H4 (cell line): ENCODE measurements around the gene LIF. TPM values are rescaled to one million over a fixed set of nuclear protein-coding genes. Genes with fewer than 3 reads are reported as not detected.
"Not testable (repeated sequence)": the region's sequence is repeated elsewhere in the genome, so short reads cannot be mapped to it uniquely, and the experiment has no call there.

Experiments
- DNase-seq: peaks from one replicate; pipeline ENCODE4 v3.0.0-alpha.2; 2015; ENCODE audit warnings: low spot score
- total RNA-seq: library from RNA; depleted of rRNA; stranded (reverse); fragments of >200 nt; shearing (Covaris generic); gene quantifications from 2 replicates; pipeline ENCODE4 v1.2.3, GENCODE V29; 2014

The LIF gene
- total RNA-seq, 1 experiment from 2014 or later = 3.9 TPM

- DNase-seq = no peak
These were observed 20.2 kb downstream of the LIF start for GRCh38 chr22:30226192-30226832.

DNA sequence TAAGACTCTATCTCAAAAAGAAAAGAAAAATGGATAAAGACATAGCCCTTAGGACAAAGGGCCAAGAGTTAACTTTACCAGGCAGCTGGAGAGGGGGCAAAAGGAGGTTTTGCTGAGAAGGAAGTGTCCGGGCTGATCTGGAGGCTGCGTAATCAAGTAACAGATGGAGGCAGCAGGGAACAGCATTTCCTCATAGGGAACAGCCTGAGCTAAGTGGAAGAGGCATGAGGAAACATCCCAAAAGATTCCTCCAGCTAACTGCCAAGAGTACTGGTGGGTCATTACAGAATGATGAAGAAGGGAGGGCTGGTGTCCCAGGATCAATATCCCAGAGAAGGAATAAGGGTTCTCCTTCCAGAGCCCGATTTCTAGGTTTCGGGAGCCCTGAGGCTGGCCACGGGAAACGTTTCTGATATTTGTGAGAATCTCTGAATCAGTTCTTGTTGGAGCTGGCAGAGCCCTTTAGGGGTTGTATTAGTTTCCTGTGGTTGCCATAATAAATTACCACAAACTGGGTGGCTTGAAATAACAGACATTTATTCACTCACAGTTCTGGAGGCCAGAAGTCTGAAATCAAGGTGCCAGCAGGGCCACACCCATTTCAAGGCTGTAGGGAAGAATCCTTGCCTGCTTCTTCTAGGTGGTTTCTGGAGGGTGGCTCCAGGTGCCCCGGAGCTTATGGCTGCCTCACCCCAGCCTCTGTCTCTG, 21.2 kb downstream of the LIF start:
- no peak for DNase-seq

DNA sequence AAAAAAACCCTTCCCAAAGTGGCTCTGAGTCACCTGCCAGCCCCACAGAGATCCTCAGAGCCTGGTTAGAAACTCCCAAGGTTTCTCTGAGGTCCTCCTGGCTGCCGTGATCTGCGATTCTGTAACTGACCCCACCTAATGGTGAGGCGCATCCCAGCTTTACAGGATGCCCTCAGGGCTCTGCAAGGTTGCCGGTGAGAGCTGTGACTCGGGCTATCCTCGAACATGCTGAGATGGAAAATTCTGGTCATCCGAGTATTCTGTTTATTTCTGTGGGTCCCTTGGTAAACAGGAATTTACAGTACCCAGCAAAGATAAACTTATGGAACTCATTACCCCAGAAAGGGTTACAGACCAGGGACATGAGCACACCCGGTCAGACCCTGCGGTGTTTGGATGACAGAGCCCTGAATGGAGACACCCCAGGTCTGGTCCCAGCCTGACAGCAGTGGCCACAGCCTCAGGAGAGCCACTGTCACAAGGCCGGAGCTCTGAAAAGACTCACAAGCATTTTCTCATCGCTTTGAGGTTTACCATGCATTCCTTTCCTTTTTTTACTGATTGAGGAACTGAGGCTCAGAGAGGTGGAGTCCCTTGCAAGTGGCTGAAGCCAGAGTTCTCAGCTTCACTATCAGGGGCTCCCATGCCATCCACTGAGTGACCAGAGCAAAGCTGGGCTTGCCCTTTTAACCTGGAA, 22.2 kb downstream of the LIF start:
- DNase-seq = peak; percentile 95

DNA sequence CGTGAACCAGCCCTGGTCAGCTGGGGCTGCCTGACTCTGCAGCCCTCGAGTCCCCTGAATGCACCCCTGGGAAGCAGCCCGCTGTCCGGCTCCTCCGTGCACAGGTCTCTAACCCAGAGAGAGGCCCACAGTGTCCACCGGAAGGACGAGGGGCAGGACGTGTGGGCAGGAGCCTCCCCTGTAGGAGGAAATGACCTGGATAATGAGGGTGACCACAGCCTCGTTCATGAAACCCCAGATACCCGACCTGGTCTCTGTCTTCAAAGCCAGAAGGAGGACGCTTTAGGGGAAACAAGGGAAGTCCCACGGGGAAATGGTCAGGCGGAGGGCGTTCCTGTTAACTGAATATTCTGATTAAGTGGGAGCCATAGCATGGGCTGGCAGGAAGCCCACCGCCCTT, 23.3 kb downstream of the LIF start:
- DNase-seq = peak; percentile 43

GRCh38 chr22:30222321-30222720, 24.2 kb downstream of the LIF start:
- DNase-seq = no peak

- DNase-seq = no peak
These were observed 25.2 kb downstream of the LIF start for GRCh38 chr22:30221121-30221992.

DNA sequence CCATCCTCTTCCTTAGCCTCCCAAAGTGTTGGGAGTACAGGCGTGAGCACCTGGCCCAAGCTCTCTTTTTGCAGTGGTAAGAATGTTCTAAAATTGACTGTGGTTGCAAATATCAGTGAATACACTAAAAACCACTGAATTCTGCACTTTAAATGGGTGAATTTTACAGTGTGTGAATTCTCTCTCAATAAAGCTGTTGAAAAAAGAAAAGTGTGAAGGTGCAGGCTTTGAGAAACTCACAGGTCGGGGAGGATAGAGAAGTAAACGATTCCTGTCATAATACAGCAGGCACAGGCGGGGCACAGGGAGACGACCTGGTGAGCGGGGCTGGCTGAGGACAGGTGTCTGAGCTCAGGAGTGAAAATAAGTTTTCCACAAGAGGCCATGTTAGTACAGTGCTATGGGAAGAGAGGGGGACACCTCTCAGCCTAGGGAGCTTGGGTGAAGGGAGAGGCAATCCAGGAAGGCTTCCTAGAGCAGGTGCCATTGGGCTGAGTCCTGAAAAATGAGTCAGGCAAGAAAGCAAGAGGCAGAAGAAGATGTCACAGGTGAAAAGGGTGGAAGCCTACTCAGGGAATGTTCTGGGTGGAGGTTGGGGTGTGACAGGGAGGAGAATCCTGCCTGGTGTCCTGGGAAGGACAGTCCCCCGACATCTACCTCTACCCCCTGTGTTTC, 26.1 kb downstream of the LIF start:
- DNase-seq = no peak

DNA sequence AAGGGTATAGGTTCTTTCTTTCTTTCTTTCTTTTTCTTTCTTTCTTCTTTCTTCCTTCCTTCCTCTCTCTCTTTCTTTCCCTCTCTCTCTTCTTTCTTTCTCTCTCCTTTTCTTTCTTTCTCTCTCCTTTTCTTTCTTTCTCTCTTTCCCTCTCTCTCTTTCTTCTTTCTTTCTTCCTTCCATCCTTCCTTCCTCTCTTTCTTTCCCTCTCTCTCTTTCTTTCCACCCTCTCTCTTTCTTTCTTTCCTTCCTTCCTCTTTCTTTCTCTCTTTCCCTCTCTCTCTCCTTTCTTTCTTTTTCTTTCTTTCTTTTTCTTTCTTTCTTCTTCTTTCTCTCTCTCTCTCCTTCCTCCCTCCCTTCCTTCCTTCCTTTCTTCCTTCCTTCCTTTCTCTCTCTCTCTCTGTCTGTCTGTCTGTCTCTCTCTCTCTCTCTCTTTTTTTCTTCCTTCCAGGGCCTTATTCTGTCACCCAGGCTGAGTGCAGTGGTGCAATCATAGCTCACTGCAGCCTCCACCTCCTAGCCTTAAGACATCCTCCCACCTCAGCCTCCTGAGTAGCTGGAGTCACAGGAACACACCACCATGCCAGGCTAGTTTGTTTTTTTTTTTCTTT, 26.8 kb downstream of the LIF start:
- no peak for DNase-seq

DNA sequence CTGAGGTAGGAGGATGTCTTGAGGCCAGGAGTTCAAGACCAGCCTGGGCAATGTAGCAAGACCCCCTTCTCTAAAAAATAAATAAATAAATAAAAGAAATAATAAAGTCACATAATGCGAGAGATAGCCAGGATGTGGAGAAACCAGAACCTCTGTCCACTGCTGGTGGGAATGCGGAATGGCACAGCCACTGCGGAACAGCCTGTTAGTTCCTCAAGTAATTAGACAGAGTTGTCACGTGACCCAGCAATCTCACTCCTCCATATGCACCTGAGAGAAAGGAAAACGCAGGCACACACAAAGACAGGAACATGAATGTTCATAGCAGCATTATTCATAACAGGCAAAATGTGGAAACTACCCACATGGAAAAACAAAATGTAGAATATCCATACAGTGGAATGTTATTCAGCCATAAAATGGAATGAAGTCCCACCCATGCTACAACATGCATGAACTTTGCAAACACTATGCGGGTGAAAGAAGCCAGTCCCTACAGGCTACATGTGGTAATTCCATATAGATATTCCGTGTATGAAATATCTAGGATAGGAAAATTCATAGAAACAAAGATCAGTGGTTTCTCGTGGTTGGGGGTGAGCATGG, 27.4 kb downstream of the LIF start:
- no peak for DNase-seq

DNA sequence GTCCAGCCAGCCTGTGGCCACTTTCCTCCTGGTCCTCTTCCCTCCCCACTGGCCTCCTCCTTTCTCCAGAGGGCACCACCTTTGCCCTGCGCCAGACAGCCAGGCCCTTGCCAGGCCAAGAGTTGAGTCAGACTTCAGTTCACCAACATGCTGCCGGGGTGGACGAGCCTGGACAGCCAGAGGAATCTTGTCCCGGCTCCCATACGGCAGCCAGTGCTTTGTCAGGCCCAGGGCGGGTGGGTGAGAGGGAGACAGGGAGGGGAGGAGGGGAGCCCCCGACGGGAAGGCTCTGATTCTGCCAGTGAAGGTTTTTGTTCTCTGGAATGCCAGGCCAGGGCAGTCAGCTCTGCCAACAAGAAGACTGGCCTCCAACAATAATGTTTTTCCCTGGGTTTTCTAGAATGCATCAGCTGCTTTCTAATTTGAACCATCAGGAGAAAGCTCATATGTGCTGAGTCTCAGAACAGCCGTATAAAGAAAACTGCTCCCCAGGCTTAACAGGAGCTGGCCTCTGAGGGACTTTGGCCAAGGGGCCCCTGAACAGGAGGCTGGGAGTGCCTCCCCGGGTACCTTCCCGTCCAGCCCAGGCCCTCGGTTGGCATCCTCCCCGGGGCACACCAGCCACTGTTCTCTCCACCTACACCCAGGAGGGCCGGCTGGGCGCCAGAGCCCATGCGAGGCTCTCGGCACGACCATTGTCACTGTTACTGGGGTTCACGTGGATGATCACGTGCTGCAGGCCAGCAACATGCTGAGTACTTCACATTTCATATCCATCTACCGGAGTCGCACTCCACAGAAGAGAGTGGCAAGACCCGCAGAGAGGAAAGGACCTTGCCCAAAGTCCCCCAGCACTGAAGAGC, 28.6 kb downstream of the LIF start:
- DNase-seq = no peak

- no peak for DNase-seq
These were observed 29.8 kb downstream of the LIF start for GRCh38 chr22:30216710-30217109.

DNA sequence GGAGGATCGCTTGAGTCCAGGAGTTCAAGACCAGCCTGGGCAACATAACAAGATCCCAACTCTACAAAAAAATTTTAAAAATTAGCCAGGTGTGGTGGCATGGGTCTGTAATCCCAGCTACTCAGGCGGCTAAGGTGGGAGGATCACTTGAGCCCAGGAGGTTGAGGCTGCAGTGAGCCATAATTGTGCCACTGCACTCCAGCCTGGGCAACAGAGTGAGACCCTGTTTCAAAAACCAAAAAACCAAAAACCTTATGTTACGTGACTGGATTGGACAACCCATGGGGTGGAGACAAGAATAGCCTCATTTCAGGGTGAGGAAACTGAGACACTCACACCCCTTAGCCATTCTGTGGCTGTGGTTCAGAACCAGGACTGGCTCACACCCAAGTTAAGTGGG, 30.3 kb downstream of the LIF start:
- DNase-seq = not testable (repeated sequence)

GRCh38 chr22:30214703-30215407, 31.7 kb downstream of the LIF start:
- no peak for DNase-seq

GRCh38 chr22:30212996-30213441, 33.5 kb downstream of the LIF start:
- peak; percentile 64 for DNase-seq

DNA sequence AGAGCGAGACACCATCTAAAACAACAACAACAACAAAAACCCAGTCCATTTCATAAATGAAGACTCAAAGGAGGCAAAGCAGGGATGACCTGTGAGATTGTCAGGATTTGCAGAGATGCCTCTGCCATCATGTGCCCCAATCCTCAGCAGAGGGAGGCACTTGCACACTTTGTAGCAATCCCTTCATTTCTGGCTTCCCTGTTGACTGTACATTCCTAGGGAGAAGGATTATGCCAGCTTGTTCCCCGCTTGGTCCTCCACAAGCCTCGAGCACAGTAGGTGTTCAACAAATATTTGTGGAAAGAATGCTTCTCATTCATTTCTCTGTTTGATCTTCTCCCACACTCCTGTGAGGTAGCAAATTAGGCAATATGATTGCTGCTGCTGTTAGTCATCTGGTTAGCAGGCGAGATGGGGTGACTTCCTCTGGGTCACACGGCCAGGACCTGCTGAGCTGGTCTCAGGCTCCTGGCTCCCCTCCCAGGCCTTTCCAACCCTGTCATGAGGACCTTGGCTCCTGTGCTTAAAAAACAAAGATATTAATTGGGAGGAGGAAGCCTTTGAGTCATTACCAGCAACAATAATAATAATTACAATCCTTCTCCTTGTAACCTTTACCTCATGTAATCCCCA, 34.1 kb downstream of the LIF start:
- peak; percentile 90 for DNase-seq

- no peak for DNase-seq
These were observed 35.3 kb downstream of the LIF start for GRCh38 chr22:30211124-30211820.

- DNase-seq = peak; percentile 78
These were observed 36.2 kb downstream of the LIF start for GRCh38 chr22:30210235-30210909.
